Measurements from ENCODE around the gene IRF2.

The IRF2 gene

DNA sequence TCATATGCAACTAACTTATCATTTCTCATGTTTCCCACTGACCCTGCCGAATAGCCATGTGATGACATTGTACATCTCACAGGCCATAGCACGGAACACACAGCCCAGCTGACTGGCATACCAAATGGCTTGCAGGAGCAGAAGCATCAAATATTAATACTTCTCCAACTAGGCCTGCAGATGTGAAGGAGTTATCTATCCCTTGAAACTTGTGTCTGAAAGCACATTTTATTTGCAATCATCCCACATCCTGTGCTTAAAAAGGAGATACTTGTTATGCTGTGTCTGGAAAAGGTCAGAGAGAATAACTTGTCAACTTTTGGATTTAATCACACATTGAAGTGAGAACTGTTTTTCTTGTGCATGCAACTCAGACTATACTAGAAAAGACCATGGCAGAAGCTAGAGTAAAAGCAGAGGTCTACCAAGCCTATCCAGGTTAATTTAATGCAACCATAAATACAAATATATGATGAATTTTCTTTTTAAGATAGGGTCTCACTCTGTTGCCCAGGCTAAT lies 100.4 kb downstream of the IRF2 start:
- TF ChIP-seq POU2F2 (IDR thresholded peaks at IDR 0.05; ENCODE audit: low read depth, low read length): no peak
- TF ChIP-seq SPI1 (IDR thresholded peaks at IDR 0.05; ENCODE audit: low read depth, low read length): no peak
- TF ChIP-seq PAX5 (IDR thresholded peaks at IDR 0.05; ENCODE audit: insufficient read depth, low read length, severe bottlenecking): no peak
- TF ChIP-seq POLR2AphosphoS5 (IDR thresholded peaks at IDR 0.05; ENCODE audit: low read depth, low read length): no peak
- no peak for TF ChIP-seq POLR2A (IDR thresholded peaks at IDR 0.05; ENCODE audit: low read depth, low read length)
- TF ChIP-seq TAF1 (IDR thresholded peaks at IDR 0.05; ENCODE audit: low read depth, low read length): no peak
- FAIRE-seq (no peak), DNase-seq (ENCODE audit: insufficient read length, low spot score) (no peak)

DNA sequence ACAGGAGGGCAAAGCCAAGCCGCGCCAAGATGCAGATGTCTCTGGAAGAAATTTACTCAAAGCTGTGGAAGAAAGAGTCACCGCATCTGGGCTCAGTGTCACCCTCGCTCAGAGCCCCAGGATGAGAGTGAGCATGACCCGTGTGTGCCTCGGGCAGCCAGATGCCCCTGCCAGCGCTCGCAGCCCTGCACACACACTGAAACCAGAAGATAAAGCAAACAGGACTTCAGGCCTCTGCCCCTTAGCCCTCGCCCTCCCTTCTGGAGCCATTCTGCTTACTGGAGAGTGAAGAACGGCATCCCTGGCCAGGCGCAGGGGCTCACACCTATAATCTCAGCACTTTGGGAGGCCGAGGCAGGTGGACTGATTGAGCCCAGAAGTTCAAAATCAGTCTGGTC lies 103.0 kb downstream of the IRF2 start:
- TF ChIP-seq POU2F2 (IDR thresholded peaks at IDR 0.05; ENCODE audit: low read depth, low read length) (no peak), POLR2AphosphoS5 (IDR thresholded peaks at IDR 0.05; ENCODE audit: low read depth, low read length) (no peak), TAF1 (IDR thresholded peaks at IDR 0.05; ENCODE audit: low read depth, low read length) (no peak), SPI1 (IDR thresholded peaks at IDR 0.05; ENCODE audit: low read depth, low read length) (no peak), PAX5 (IDR thresholded peaks at IDR 0.05; ENCODE audit: insufficient read depth, low read length, severe bottlenecking) (no peak), POLR2A (IDR thresholded peaks at IDR 0.05; ENCODE audit: low read depth, low read length) (no peak)
- FAIRE-seq (no peak), DNase-seq (ENCODE audit: insufficient read length, low spot score) (no peak)

DNA sequence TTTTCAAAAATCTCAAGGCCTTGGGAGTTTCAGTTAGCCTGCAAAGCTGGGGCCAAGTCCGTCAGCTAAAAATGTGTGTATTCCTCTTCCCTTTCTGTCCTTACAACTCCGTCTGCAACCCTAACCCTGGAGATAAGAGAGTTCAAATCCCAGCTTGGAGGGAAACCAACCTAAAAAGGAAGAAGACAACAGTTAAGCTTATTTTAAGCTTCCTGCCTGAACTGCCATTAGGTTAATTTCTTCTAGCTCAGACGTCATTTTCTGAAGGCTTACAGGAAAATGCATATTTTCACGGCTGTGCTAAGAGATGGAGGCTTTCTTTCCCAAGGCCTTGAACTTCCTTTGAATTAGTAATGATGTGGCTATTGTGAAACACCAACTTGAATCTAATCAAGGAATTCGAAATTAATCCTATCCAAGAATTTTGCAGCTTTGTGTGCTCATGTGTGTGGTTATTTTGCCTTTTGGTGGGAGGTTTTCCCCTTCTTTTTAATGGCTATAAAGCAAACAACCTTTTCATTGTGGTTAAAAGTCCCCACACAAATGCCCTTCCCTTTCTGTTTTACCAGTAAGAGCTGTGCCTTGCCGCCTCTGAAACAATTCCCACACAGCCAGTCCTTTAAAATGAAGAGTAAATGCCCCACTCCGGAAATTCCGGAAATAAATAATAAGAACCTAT lies 103.5 kb downstream of the IRF2 start:
- DNase-seq (ENCODE audit: insufficient read length, low spot score): no peak
- no peak for TF ChIP-seq POU2F2 (IDR thresholded peaks at IDR 0.05; ENCODE audit: low read depth, low read length)
- no peak for TF ChIP-seq TAF1 (IDR thresholded peaks at IDR 0.05; ENCODE audit: low read depth, low read length)
- TF ChIP-seq PAX5 (IDR thresholded peaks at IDR 0.05; ENCODE audit: insufficient read depth, low read length, severe bottlenecking): no peak
- no peak for TF ChIP-seq POLR2A (IDR thresholded peaks at IDR 0.05; ENCODE audit: low read depth, low read length)
- TF ChIP-seq SPI1 (IDR thresholded peaks at IDR 0.05; ENCODE audit: low read depth, low read length): no peak
- TF ChIP-seq POLR2AphosphoS5 (IDR thresholded peaks at IDR 0.05; ENCODE audit: low read depth, low read length): no peak
- FAIRE-seq: no peak

DNA sequence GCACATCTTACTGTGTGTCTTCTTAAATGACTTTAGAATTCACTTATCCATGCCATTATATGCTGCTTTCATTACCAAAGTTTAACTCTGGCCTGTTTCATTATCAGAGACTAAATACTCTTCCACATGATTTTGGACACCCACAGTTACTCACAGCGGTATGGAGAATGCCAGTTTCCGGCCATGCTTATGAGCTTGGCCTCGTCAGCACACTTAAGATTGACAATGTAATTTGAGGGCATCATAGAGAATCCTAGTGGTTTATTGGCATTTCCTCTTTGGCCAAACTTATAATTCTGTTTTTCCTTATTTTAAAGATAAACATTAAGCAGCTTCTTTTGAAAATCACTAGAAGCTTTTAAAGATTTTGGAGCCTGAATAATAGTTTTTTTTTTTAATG lies 104.5 kb downstream of the IRF2 start:
- no peak for FAIRE-seq
- no peak for DNase-seq (ENCODE audit: insufficient read length, low spot score)
- TF ChIP-seq SPI1 (IDR thresholded peaks at IDR 0.05; ENCODE audit: low read depth, low read length) (no peak), POLR2AphosphoS5 (IDR thresholded peaks at IDR 0.05; ENCODE audit: low read depth, low read length) (no peak), POLR2A (IDR thresholded peaks at IDR 0.05; ENCODE audit: low read depth, low read length) (no peak), TAF1 (IDR thresholded peaks at IDR 0.05; ENCODE audit: low read depth, low read length) (no peak), PAX5 (IDR thresholded peaks at IDR 0.05; ENCODE audit: insufficient read depth, low read length, severe bottlenecking) (no peak), POU2F2 (IDR thresholded peaks at IDR 0.05; ENCODE audit: low read depth, low read length) (no peak)

DNA sequence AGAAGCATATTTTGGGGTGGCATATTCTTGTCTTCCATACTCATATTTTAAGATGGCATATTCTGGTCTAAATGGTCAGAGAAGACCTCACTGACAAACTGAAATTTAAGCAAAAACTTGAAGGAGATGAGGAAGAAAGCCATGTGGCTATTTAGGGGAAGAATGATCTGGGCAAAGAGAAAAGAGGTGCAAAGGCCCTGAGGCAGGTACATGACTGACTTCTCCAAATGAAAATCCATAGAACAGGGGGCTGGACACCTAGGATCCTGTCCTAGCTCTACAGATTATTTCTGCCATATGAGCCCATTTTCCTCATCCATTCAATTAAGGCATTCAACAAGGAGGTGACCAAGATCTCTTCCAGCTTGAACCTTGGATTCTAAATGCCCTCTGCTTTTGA lies 105.6 kb downstream of the IRF2 start:
- TF ChIP-seq PAX5 (IDR thresholded peaks at IDR 0.05; ENCODE audit: insufficient read depth, low read length, severe bottlenecking) (no peak), SPI1 (IDR thresholded peaks at IDR 0.05; ENCODE audit: low read depth, low read length) (no peak), POLR2AphosphoS5 (IDR thresholded peaks at IDR 0.05; ENCODE audit: low read depth, low read length) (no peak), POLR2A (IDR thresholded peaks at IDR 0.05; ENCODE audit: low read depth, low read length) (no peak), POU2F2 (IDR thresholded peaks at IDR 0.05; ENCODE audit: low read depth, low read length) (no peak), TAF1 (IDR thresholded peaks at IDR 0.05; ENCODE audit: low read depth, low read length) (no peak)
- peak; percentile 13 for FAIRE-seq
- DNase-seq (ENCODE audit: insufficient read length, low spot score): no peak

DNA sequence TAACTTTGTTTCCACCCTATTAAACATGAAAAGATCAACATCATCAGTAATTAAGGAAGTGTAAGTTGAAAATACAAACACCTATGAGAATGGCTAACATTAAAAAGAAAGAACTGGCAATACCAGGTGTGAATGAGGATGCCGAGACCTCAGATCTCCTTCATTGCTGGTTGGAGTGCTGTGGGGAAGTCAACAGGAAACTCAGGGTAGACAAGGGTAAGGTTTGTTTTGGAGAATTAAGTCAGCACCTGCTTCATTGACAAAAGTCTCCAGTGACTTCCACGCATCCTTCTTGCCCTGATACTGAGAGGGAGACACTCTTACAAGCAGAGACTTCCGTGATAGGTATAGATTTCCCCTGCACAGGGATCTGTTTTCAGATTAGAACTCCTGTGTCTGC lies 106.1 kb downstream of the IRF2 start:
- TF ChIP-seq POU2F2 (IDR thresholded peaks at IDR 0.05; ENCODE audit: low read depth, low read length): no peak
- TF ChIP-seq POLR2A (IDR thresholded peaks at IDR 0.05; ENCODE audit: low read depth, low read length): no peak
- peak; percentile 7; the same call in 1 of the 2 replicates for TF ChIP-seq SPI1 (IDR thresholded peaks at IDR 0.05; ENCODE audit: low read depth, low read length)
- FAIRE-seq (no peak), DNase-seq (ENCODE audit: insufficient read length, low spot score) (no peak)

DNA sequence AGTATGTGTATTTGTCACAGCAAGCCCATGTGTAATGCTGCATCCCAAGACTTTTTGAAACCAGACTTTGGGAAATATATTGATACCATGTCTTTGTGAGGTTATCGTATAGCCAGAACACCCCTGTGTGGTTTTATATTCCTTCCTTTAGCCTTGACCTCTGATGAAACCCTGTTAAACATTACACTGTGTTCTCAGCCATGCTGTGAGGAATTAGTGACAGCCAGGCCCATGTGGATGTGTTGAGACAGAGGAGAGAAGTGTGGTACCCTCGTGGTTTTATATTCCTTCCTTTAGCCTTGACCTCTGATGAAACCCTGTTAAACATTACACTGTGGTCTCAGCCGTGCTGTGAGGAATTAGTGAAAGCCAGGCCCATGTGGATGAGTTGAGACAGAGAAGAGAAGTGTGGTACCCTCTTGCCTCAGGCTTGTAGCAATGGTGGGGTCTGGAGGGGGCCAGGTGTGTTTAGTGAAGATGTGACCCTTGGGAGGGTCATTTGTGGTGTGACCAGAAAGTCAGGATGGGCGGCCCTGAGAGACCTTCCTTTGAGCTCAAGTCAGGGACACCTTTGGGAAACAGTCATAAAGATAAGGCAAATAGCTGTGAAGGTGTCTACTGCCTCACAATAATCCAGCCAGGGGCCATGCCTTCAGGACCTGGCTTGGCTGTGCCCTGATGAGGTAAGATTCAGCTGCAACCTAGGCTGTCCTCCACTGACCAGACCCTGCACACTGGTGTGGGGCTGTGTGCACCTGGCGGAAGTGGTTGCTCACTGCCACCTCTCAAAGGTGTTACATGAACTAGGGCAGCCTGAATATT lies 110.0 kb downstream of the IRF2 start:
- no peak for DNase-seq (ENCODE audit: insufficient read length, low spot score)
- TF ChIP-seq SPI1 (IDR thresholded peaks at IDR 0.05; ENCODE audit: low read depth, low read length) (no peak), TAF1 (IDR thresholded peaks at IDR 0.05; ENCODE audit: low read depth, low read length) (no peak), POU2F2 (IDR thresholded peaks at IDR 0.05; ENCODE audit: low read depth, low read length) (no peak), POLR2AphosphoS5 (IDR thresholded peaks at IDR 0.05; ENCODE audit: low read depth, low read length) (no peak), POLR2A (IDR thresholded peaks at IDR 0.05; ENCODE audit: low read depth, low read length) (no peak), PAX5 (IDR thresholded peaks at IDR 0.05; ENCODE audit: insufficient read depth, low read length, severe bottlenecking) (no peak)
- no peak for FAIRE-seq

DNA sequence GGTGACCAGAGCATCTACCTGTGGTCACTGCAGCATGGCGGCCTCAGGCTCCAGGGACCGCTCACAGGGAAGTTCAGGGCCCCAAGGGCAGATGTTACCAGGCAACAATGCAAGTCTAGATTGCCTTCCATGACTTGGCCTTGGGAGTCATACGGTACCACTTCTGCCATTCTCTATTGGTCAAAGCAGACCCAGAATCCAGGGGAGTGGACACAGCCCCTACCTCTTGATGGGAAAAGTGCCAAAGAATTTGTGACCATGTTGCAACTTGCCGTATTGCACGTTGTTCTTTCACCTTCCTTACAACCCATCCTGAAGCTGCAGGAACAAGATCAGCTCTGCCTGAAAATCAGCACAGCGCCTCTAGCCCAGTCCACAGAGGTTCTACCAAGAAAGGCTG lies 111.1 kb downstream of the IRF2 start:
- DNase-seq (ENCODE audit: insufficient read length, low spot score) (no peak), FAIRE-seq (no peak)
- no peak for TF ChIP-seq TAF1 (IDR thresholded peaks at IDR 0.05; ENCODE audit: low read depth, low read length)
- TF ChIP-seq SPI1 (IDR thresholded peaks at IDR 0.05; ENCODE audit: low read depth, low read length): no peak
- TF ChIP-seq POU2F2 (IDR thresholded peaks at IDR 0.05; ENCODE audit: low read depth, low read length): no peak
- no peak for TF ChIP-seq PAX5 (IDR thresholded peaks at IDR 0.05; ENCODE audit: insufficient read depth, low read length, severe bottlenecking)
- TF ChIP-seq POLR2A (IDR thresholded peaks at IDR 0.05; ENCODE audit: low read depth, low read length): no peak
- TF ChIP-seq POLR2AphosphoS5 (IDR thresholded peaks at IDR 0.05; ENCODE audit: low read depth, low read length): no peak

DNA sequence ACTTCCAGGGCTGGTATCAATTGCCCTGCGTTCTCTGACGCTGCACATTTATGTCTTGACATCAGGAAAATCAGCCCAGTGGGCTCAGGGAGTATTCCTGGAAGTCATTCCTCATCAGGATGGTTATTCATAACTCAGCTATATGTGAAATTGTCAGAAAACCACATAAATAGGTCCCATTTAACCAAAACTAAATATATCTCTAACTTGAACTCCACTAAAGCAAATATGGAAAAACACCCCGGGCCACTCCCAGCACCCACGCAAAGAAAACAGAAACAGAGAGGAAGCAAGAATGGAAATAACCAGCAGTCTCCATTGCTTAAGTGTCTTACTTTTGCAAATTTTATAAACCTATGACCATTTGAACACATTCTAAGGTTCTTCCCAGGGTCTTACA lies 112.0 kb downstream of the IRF2 start:
- DNase-seq (ENCODE audit: insufficient read length, low spot score) (no peak), FAIRE-seq (peak; percentile 33)
- TF ChIP-seq POU2F2 (IDR thresholded peaks at IDR 0.05; ENCODE audit: low read depth, low read length) (no peak), SPI1 (IDR thresholded peaks at IDR 0.05; ENCODE audit: low read depth, low read length) (no peak), TAF1 (IDR thresholded peaks at IDR 0.05; ENCODE audit: low read depth, low read length) (no peak), POLR2A (IDR thresholded peaks at IDR 0.05; ENCODE audit: low read depth, low read length) (no peak), POLR2AphosphoS5 (IDR thresholded peaks at IDR 0.05; ENCODE audit: low read depth, low read length) (no peak), PAX5 (IDR thresholded peaks at IDR 0.05; ENCODE audit: insufficient read depth, low read length, severe bottlenecking) (no peak)

Measured in GM12891 (cell line).